ENCODE measurements around the gene CCDC201.

CCDC201 gene

GRCh38 chr7:45873035-45873354 is at the start of gene CCDC201:
Gene CCDC201 (minus strand): TSS chr7:45873082. CDS start chr7:45873007, 75 bp downstream.
- no peak for DNase-seq (ENCODE audit: low read depth)

DNA sequence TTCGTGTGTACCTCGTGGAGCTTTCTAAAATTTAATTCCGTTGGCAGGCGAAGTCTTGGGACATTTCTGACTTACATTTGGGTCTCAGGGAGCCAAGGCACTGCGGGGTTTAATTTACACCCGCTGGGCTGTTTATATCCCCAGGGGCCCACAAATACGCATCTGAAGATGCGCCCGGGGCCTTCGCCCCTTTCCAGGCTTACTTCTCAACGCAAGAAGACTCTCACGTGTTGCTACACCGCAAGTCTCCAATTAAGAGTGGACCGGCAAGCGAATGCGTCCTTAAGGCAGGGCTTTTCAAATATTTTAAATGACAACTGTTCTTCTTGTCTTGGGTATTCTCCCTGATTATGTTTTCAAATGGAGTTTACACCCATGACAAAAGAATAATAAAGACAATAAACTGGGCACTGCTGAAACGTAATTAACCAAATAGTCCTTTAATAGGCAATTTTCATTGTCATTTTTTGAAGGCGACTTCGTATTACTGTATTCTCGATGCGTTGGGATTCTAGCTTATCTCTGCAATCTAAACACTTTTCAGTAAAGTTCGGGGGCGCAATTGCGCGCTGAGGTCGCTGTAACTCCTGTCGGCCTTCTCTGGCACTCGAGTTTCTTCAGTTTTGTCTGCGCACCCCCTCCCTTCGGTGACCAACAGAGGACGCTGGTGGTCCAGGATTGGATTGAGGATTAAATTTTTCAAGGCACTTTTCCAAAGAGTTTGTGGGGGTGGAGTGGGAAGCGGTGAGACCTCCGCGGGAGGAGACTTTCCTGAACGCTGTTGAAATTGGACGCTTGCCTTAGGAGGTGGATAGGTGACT is 49.0 kb upstream of the CCDC201 start:
- DNase-seq (ENCODE audit: low read depth), result no peak

DNA sequence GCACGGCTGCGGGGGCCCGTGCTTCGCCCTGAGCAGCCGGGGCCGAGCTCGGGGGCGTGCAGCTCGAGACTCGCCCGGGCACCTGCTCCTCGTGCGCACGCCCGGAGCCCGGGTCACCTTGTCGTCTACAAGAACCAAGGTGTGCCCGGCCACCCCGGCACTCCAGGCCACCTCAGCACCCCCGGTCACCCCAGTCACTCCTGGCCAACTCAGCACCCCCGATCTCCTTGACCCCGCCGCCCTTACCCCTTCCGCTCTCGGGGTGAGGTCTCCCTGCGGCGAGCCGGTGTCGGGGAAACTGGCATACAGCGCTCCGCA is 48.5 kb upstream of the CCDC201 start:
- no peak for DNase-seq (ENCODE audit: low read depth)

DNA sequence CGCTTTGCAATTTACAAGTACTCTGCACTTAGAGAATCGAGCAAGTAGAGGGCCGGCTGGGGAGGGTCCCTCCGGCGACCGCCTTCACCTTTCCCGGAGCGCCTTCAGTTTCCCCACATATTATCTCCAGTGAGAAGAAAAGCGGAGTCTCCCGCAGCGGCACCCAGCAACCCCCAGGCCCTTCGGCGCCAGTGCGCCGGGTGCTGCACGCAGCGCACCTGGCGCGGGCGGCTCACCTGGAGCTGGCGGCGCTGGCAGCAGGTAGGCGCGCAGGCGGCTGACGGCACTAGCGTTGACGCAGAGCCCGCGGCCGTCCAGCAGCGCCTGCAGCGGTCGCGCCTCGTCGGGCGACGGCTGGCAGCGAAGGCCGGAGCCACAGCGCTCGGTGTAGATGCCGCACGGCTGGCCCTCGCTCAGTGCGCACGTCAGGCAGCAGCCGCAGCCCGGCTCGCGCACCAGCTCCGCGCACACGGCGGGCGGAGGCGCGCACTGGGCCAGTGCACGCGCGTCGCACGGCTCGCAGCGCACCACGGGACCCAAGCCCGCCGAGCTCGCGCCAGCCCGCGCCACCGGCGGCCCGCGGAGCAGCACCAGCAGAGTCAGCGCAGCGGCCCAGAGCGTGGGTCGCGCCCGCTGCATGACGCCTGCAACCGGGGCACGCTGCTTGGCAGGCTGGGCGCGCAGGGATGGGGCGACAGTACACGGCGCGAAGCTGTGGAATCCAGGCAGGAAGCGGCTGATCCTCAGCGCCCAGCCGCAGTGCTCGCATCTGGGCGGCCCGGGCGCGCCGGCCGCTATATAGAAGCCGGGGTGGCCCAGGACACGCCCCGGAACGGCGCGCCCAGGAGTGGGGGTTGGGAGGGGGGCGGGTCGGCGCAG is 47.9 kb upstream of the CCDC201 start, which contains the start of gene IGFBP3:
Gene IGFBP3, minus strand, starts transcription at position 771 of the 879 bp plus-strand sequence. Its CDS starts 132 bp downstream, at position 639.
- no peak for DNase-seq (ENCODE audit: low read depth)

DNA sequence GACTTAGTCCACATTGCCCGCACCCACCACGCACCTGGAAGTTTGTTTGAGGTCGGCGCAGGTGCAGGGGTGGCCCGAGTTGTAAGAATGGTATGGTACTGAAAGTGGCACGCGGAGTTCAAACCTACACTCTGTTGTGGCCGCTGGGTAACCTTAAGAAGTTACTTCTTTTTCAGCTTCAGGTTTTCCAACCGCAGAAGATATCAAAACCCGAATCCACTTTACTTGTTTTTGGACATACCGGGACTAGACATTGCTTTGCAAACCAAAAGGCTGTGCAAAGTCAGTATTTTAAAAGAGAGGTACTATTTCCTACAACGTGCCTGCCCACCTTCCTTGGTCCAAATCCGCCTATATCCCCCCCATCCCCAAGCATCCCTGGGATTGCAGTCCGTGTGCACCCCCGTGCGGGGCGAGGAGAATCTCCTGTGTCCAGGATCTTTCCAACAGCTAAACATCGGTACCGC is 47.1 kb upstream of the CCDC201 start:
- no peak for DNase-seq (ENCODE audit: low read depth)

DNA sequence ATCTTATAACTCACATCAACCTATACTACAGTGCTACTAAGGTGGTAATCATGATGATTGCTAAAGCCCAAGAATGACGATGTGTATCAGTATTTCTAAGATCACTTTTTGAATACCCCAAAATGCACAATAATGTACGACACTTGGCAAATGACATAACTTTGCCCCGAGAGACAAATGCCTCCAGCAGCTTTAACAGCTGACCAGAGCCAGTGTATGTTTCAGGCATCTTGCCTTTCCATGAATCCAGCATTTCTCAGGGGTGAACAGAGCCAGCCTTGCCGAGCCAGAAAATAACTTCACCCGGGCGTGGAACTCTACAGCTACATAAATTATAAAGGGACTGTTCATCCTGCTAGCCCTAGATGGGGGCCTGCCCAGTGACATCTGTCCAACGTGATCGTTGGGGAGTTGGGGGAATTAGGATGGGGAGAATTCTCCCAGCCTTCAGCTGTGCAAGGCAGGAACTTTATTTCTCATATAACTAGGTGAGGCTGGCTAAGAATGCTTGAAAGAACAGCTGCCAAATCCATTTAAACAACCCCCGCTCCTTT is 46.4 kb upstream of the CCDC201 start:
- DNase-seq (ENCODE audit: low read depth), result no peak

GRCh38 chr7:45918556-45918955 is 45.7 kb upstream of the CCDC201 start:
- no peak for DNase-seq (ENCODE audit: low read depth)

DNA sequence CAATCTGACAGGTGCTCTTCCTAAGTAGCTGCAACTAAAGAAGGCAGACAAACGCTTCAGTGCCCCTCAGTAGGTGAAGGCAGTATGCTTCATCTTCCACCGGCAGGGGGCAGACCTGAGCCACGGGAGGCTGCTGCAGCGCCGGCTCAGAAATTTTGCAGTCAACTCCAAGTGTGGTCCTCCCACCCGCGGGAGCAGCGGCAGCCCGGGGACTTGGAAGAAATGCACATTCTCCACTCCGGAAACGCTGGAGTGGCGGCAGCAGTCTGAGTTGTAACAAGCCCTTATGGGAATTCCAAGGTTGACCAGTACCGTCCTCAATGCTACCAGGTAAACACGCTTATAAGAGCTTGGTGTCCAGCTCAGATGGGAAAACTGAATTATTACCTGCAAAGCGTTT is 44.8 kb upstream of the CCDC201 start:
- DNase-seq (ENCODE audit: low read depth), result peak; percentile 38

DNA sequence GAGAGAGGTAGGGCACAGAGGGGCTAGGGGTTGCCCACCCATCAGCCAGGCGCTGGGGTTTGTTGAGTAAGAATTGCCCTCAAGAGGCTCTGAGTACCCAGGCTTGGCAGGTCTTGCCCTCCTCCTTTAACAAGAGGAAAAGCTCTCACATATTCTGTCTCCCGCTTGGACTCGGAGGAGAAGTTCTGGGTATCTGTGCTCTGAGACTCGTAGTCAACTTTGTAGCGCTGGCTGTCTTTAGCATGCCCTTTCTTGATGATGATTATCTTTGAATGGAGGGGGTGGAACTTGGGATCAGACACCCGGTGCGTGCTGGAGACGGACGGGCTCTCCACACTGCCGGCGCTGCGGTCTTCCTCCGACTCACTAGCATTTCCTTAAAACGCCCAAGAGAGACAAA is 44.2 kb upstream of the CCDC201 start:
- no peak for DNase-seq (ENCODE audit: low read depth)

- no peak for DNase-seq (ENCODE audit: low read depth)
Measured at GRCh38 chr7:45915606-45916005, 42.7 kb upstream of the CCDC201 start.

GRCh38 chr7:45914911-45915310 is 42.0 kb upstream of the CCDC201 start:
- no peak for DNase-seq (ENCODE audit: low read depth)

DNA sequence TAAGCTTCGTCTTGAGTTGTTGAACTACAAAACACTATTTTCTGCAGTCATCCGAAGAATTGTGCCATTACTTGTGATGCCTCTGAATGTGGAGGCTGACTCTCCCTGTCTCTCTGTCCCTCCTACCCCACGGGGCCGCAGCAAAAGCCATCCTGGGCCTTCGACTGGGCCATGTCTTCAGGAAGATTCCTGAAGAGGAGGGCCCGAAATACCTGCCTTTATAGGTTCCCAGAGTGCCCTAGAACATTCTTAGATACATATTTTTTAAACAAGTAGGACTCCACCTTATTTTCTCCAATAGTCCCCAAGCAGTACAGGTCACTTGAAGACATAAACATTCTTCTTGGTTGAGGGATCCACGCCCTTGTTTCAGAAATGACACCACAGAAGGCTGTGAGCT is 40.1 kb upstream of the CCDC201 start:
- DNase-seq (ENCODE audit: low read depth), result no peak

GRCh38 chr7:45911311-45911710 is 38.4 kb upstream of the CCDC201 start:
- DNase-seq (ENCODE audit: low read depth), result no peak

- no peak for DNase-seq (ENCODE audit: low read depth)
Measured at GRCh38 chr7:45910855-45911254, 38.0 kb upstream of the CCDC201 start.

DNA sequence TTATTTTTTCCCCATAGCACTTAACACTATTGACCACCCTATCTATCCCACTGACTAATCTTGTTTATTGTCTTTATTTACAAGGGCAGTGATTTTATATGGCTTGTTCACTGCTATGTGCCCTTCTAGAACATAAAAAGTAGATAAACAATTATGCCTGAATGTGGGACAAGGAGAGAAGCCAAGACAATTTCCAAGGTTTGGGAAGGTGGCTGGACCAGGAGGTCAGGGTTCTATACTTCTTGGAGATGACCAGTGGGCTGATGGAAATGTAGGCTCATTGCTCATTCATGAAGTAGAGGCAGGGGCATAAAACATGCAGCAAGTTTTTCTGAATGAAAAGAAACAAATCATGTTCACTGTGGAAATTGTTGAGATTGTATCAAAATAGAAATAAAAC is 36.7 kb upstream of the CCDC201 start:
- no peak for DNase-seq (ENCODE audit: low read depth)

- no peak for DNase-seq (ENCODE audit: low read depth)
Measured at GRCh38 chr7:45902820-45903219, 29.9 kb upstream of the CCDC201 start.

DNA sequence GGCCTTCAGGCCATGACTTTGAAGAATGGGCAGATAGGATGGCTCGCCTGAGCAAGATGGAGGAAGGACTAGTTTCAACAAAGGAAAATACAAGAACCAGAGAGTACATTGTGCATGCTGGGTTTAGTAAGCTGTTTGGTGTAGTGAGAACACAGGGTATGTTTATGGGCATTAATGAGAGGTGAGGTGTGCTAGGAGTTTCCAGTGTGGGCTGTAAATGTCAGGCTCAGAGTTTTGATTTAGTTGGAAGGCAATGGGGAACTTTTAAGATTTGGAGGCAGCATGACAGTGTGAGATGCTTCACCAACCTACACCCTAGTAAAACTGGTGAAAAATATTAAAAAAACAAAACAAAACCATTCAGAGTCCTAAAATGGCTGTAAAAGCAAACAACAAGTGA is 28.7 kb upstream of the CCDC201 start:
- DNase-seq (ENCODE audit: low read depth), result no peak

DNA sequence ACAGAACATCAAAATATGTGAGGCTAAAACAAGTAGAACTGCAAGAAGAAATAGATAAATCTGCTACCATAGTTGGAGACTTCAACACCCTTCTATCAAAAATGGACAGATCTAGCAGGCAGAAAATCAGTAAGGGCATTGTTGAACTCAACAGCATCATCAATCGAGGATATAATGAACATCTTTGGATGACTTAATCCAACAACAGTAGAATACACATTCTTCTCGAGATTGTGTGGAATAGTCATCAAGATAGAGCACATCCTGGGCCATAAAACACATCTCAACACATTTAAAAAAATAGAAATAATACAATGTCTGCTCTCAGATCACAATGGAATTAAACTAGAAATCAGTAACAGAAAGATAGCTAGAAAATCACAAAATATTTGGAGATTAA is 25.3 kb upstream of the CCDC201 start:
- no peak for DNase-seq (ENCODE audit: low read depth)

DNA sequence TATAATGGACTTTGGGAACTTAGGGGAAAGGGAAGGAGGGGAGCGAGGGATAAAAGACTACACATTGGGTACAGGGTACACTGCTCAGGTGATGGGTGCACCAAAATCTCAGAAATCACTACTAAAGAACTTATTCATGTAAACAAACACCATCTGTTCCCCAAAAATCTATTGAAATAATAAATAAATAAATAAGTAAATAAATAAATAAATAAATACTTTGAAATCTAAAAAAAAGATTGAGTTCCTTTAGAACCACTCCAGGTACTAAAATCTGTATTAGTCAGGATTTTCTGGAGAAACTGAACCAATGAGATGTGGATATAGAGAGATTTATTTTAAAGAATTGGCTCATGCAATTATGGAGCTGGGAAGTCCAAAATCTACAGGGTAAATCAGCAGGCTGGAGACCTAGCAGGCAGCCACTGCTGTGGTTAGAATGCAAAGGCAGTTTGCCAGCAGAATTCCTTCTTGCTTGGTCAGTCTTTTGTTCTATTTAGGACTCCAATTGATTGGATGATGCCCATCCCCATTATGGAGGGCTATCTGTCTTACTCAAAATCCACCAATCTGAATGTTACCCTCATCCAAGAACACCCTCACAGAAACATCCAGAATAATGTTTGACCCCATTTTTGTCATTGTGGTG is 24.3 kb upstream of the CCDC201 start:
- no peak for DNase-seq (ENCODE audit: low read depth)

DNA sequence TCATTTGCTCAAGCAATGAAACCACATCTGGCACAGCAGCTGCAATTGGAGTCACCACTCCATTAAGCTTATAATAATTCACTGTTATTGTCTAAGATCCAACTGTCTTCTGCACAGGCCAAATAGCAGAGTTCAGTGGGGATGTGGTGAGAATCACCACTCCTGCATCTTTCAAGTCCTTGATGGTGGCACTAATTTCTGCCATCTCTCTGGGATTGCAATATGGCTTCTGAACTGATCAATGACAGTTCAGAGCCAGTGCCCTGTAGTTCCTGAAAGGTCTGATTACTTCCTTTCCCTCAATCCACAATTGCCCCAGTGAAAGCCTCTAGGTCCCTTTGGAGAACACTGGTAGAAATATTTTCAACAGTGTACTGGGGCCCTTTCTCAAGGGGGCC is 21.8 kb upstream of the CCDC201 start:
- DNase-seq (ENCODE audit: low read depth), result no peak

DNA sequence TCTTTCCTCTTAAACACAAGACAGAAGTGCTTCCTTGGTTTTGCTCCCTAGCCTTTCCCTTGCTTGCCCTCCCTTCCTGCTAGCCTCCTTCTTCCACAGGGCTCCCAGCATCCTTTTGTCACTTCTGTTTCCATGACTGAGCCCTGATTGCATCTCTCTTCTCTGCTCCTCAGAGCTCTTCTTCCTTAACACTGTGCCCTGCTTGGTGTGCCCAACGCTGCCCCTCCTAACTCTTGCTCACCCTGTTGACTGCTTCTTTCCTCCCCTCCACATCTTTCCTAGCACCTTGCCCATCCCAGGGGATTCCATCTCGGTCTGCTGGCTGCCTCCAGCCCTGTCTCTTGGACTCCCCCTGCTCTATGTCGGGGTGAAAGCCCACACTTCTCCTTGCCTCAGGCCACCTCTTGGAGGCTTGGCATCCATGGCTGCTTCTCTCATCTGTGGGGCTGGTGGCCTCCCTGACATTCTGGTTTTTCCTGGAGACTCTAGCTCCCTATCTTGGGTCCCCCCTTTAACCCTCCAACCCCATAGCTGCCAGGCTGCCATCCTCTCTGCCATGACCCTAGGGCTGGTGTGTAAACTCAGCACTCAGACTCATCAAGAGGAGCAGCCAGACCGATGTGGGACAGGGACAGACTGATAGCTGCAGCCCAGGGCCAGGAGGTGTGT is 21.2 kb upstream of the CCDC201 start:
- DNase-seq (ENCODE audit: low read depth), result no peak

Measured in stimulated activated CD4-positive, alpha-beta T cell treated with anti-CD3 and anti-CD28 coated beads, Interleukin-2, amount 100 ng/mL, for 4 hours (primary cell).